GM12891 (cell line): Measurements from ENCODE around the gene ABAT.

Experiments
- POLR2A ChIP-seq: IDR thresholded peaks from 2 replicates; pipeline ENCODE4 v1.6.1; 2011; ENCODE audit warnings: low read depth, low read length, control low read depth
- POLR2AphosphoS5 ChIP-seq: IDR thresholded peaks from 2 replicates; pipeline ENCODE4 v1.6.1; 2011; ENCODE audit warnings: low read depth, low read length, control low read depth
- TAF1 ChIP-seq: IDR thresholded peaks from 2 replicates; pipeline ENCODE4 v1.6.1; 2011; ENCODE audit warnings: low read depth, low read length, control low read depth

- TF ChIP-seq POLR2A (no peak), POLR2AphosphoS5 (no peak), TAF1 (no peak)
These were observed 22.5 kb downstream of the ABAT start for GRCh38 chr16:8696880-8697279.
